Neural cell (in vitro differentiated cells): ENCODE data around the gene PDPK1. TPM values are rescaled to one million over a fixed set of nuclear protein-coding genes. Genes with fewer than 3 reads are reported as not detected.

ENCODE experiments used
- H2AFZ ChIP-seq: fragments of 200-600, 300-800 bp; sonication (generic), shearing (Covaris generic); 2 replicates; pipeline ENCODE4 v1.6.0; 2014; ENCODE audit warnings: low read depth, mild to moderate bottlenecking, antibody characterized with exemption, low read length, moderate library complexity
- H3F3A ChIP-seq: fragments of 200-600 bp; shearing (Covaris generic); 2 replicates; pipeline ENCODE4 v1.6.1; 2016; ENCODE audit warnings: mild to moderate bottlenecking, moderate library complexity, mixed read lengths, antibody characterized with exemption, low read length; ENCODE audit not compliant: insufficient read depth, poor library complexity, severe bottlenecking
- H3K27ac ChIP-seq: fragments of 200-600, 300-800 bp; sonication (generic), shearing (Covaris generic); 2 replicates; pipeline ENCODE4 v1.5.1; 2014; ENCODE audit warnings: mild to moderate bottlenecking, low read length, moderate library complexity
- H3K27me3 ChIP-seq: fragments of 300-800, 200-600 bp; sonication (generic), shearing (Covaris generic); 2 replicates; pipeline ENCODE4 v1.6.0; 2014; ENCODE audit warnings: mild to moderate bottlenecking, low read depth, low read length, moderate library complexity; ENCODE audit not compliant: insufficient read depth
- H3K36me3 ChIP-seq: fragments of 300-800, 200-600 bp; sonication (generic), shearing (Covaris generic); 2 replicates; pipeline ENCODE4 v1.5.1; 2014; ENCODE audit warnings: mild to moderate bottlenecking, antibody characterized with exemption, low read length, moderate library complexity; ENCODE audit not compliant: insufficient read depth
- H3K4me2 ChIP-seq: fragments of 300-800, 200-600 bp; sonication (generic), shearing (Covaris generic); 2 replicates; pipeline ENCODE4 v1.6.0; 2014; ENCODE audit warnings: mild to moderate bottlenecking, low read length
- H3K4me3 ChIP-seq: fragments of 300-800, 200-600 bp; sonication (generic), shearing (Covaris generic); 2 replicates; pipeline ENCODE4 v1.5.1; 2014; ENCODE audit warnings: mild to moderate bottlenecking, low read length, moderate library complexity
- H3K79me2 ChIP-seq: fragments of 200-600 bp; shearing (Covaris generic); replicated peaks from 2 replicates; pipeline ENCODE4 v1.6.0; 2014; ENCODE audit warnings: mild to moderate bottlenecking, low read length, moderate library complexity; ENCODE audit not compliant: insufficient read depth
- H3K9ac ChIP-seq: fragments of 300-800, 200-600 bp; sonication (generic), shearing (Covaris generic); 2 replicates; pipeline ENCODE4 v1.6.1; 2016; ENCODE audit warnings: mild to moderate bottlenecking, low read length, mixed read lengths
- H3K9me2 ChIP-seq: fragments of 200-600 bp; shearing (Covaris generic); 2 replicates; pipeline ENCODE4 v1.6.1; 2016; ENCODE audit warnings: mild to moderate bottlenecking, low read length, mixed read lengths; ENCODE audit not compliant: insufficient read depth
- H3K9me3 ChIP-seq: fragments of 200-600, 300-800 bp; sonication (generic), shearing (Covaris generic); 2 replicates; pipeline ENCODE4 v1.6.1; 2016; ENCODE audit warnings: mild to moderate bottlenecking, mixed run types, low read length, moderate library complexity, mixed read lengths
- H4K20me1 ChIP-seq: fragments of 200-600 bp; shearing (Covaris generic); 2 replicates; pipeline ENCODE4 v1.6.1; 2016; ENCODE audit warnings: mild to moderate bottlenecking, mixed run types; ENCODE audit not compliant: insufficient read depth
- CTCF ChIP-seq: fragments of 450-650 bp; IDR thresholded peaks from 2 replicates; pipeline ENCODE4 v1.5.1; 2014; ENCODE audit warnings: antibody characterized with exemption, mild to moderate bottlenecking, moderate library complexity; ENCODE audit not compliant: poor library complexity, severe bottlenecking
- EP300 ChIP-seq: fragments of 450-650 bp; conservative IDR thresholded peaks from 2 replicates; pipeline ENCODE4 v1.6.1; 2014; ENCODE audit warnings: antibody characterized with exemption, mild to moderate bottlenecking, moderate library complexity; ENCODE audit not compliant: poor library complexity, severe bottlenecking
- EZH2 ChIP-seq: fragments of 200-600, 300-800 bp; shearing (Covaris generic), sonication (generic); IDR thresholded peaks from 2 replicates; pipeline ENCODE4 v1.6.1; 2014; ENCODE audit warnings: antibody characterized with exemption, low read length, borderline replicate concordance, mild to moderate bottlenecking; ENCODE audit not compliant: insufficient read depth, poor library complexity, severe bottlenecking
- MXI1 ChIP-seq: fragments of 450-650 bp; conservative IDR thresholded peaks from 2 replicates; pipeline ENCODE4 v1.6.1; 2014; ENCODE audit warnings: antibody characterized with exemption, mild to moderate bottlenecking; ENCODE audit not compliant: poor library complexity, severe bottlenecking
- POLR2AphosphoS5 ChIP-seq: IDR thresholded peaks from 2 replicates; pipeline ENCODE4 v1.6.1; 2012
- RAD21 ChIP-seq: fragments of 450-650 bp; conservative IDR thresholded peaks from 2 replicates; pipeline ENCODE4 v1.6.1; 2014; ENCODE audit warnings: antibody characterized with exemption, mild to moderate bottlenecking, moderate library complexity
- REST ChIP-seq: IDR thresholded peaks from 2 replicates; pipeline ENCODE4 v1.6.1; 2012; ENCODE audit warnings: borderline replicate concordance
- SMC3 ChIP-seq: fragments of 450-650 bp; conservative IDR thresholded peaks from 2 replicates; pipeline ENCODE4 v1.6.1; 2014; ENCODE audit warnings: antibody characterized with exemption, mild to moderate bottlenecking, moderate library complexity; ENCODE audit not compliant: poor library complexity
- TAF1 ChIP-seq: IDR thresholded peaks from 2 replicates; pipeline ENCODE4 v1.6.1; 2012; ENCODE audit warnings: low read depth
- polyA plus RNA-seq: library from polyadenylated mRNA; depleted of rRNA; stranded (reverse); fragments of >200 nt; gene quantifications from 2 replicates; pipeline ENCODE4 v1.2.3, GENCODE V29; 2014

PDPK1 gene
- polyA plus RNA-seq, 1 donor from 2014 or later, result 18.6 TPM

- no peaks in the 10 kb centered on the region for H4K20me1 ChIP-seq
- no peaks in the 10 kb centered on the region for H3K79me2 ChIP-seq
- H3K4me2 ChIP-seq, result no peak overlapping the region
- no peak overlapping the region for H2AFZ ChIP-seq
- no peak overlapping the region for H3K27ac ChIP-seq
- no peaks in the 10 kb centered on the region for H3K27me3 ChIP-seq
- H3K36me3 ChIP-seq, result no peaks in the 10 kb centered on the region
- no peaks in the 10 kb centered on the region for H3K9me3 ChIP-seq
- no peak for TF ChIP-seq EZH2
- TF ChIP-seq MXI1, result no peak
- no peak for TF ChIP-seq TAF1
- TF ChIP-seq RAD21, result no peak
- TF ChIP-seq POLR2AphosphoS5, result no peak
- no peak overlapping the region for H3K9ac ChIP-seq
- H3K9me2 ChIP-seq, result no peaks in the 10 kb centered on the region
- no peak overlapping the region for H3K4me3 ChIP-seq
- no peaks in the 10 kb centered on the region for H3F3A ChIP-seq
Observed at GRCh38 chr16:2591476-2592240, 53.8 kb downstream of the PDPK1 start.

GRCh38 chr16:2592786-2593185 is 55.0 kb downstream of the PDPK1 start:
- Histone ChIP-seq H3F3A (no peaks in the 10 kb centered on the region), H4K20me1 (no peaks in the 10 kb centered on the region), H3K9me3 (no peaks in the 10 kb centered on the region), H3K27ac (peak overlapping the region; percentile 67), H3K9me2 (no peaks in the 10 kb centered on the region), H3K4me2 (no peak overlapping the region), H2AFZ (no peak overlapping the region), H3K9ac (peak overlapping the region; percentile 53), H3K36me3 (no peaks in the 10 kb centered on the region), H3K4me3 (no peak overlapping the region), H3K27me3 (no peaks in the 10 kb centered on the region), H3K79me2 (no peaks in the 10 kb centered on the region)
- TF ChIP-seq EP300, result no peak
- TF ChIP-seq MXI1, result no peak
- no peak for TF ChIP-seq REST
- TF ChIP-seq TAF1, result no peak
- no peak for TF ChIP-seq SMC3
- no peak for TF ChIP-seq EZH2
- TF ChIP-seq CTCF, result no peak
- TF ChIP-seq RAD21, result no peak
